Panc1 (cell line): ENCODE measurements around the gene PIGH. TPM values are rescaled to one million over a fixed set of nuclear protein-coding genes. Genes with fewer than 3 reads are reported as not detected.

Experiments
- ATAC-seq: fragments of 200-7000 bp; cut with Tn5 transposase; 2 replicates; pipeline ENCODE4 v1.9.1; 2020; ENCODE audit warnings: mild to moderate bottlenecking, moderate library complexity
- BruUV-seq: library from RNA; stranded (reverse); fragments of 400-500 nt; replicated peaks from 2 replicates; lab custom pipeline; 2021; lab: Mats Ljungman, UMichigan
- CTCF ChIA-PET: fragments of 300-600 bp; sonication (Branson Sonifier 250); formaldehyde crosslinking; loops from one replicate; lab custom pipeline; 2022; ENCODE audit warnings: antibody characterized with exemption; lab: Charles Lee
- POLR2A ChIA-PET: fragments of 300-600 bp; sonication (Branson Sonifier 250); formaldehyde crosslinking; loops from one replicate; lab custom pipeline; 2022; ENCODE audit warnings: antibody characterized with exemption; lab: Charles Lee
- DNase-seq: peaks from one replicate; pipeline ENCODE4 v3.0.0-alpha.2; 2010; ENCODE audit warnings: low read depth, low spot score
- H3K27ac ChIP-seq: 2 replicates; pipeline ENCODE4 v1.5.1; 2011; ENCODE audit warnings: mild to moderate bottlenecking, low read length, inconsistent platforms
- H3K27me3 ChIP-seq: fragments of 200-500 bp; sonication (Bioruptor generic); 2 replicates; pipeline ENCODE4 v1.6.0; 2014; ENCODE audit warnings: low read length, inconsistent platforms; ENCODE audit not compliant: control insufficient read depth, insufficient read depth
- H3K36me3 ChIP-seq: fragments of 200-500 bp; sonication (Bioruptor generic); 2 replicates; pipeline ENCODE4 v1.5.1; 2014; ENCODE audit warnings: inconsistent platforms, mild to moderate bottlenecking, low read length, moderate library complexity; ENCODE audit not compliant: control insufficient read depth, insufficient read depth
- H3K4me1 ChIP-seq: 2 replicates; pipeline ENCODE4 v1.5.1; 2011; ENCODE audit warnings: inconsistent platforms, mild to moderate bottlenecking, low read length, moderate library complexity; ENCODE audit not compliant: control insufficient read depth, insufficient read depth
- H3K4me3 ChIP-seq, 2 experiments: 2 replicates each; pipeline ENCODE4 v1.5.1; 2011 to 2012; ENCODE audit warnings: low read depth in 2 of 2, low read length in 2 of 2, mild to moderate bottlenecking in 2 of 2, inconsistent platforms in 1 of 2, moderate library complexity in 1 of 2
- H3K9me3 ChIP-seq: fragments of 200-500 bp; sonication (Bioruptor generic); 2 replicates; pipeline ENCODE4 v1.5.1; 2014; ENCODE audit warnings: low read depth, mild to moderate bottlenecking, inconsistent platforms, low read length, moderate library complexity; ENCODE audit not compliant: control insufficient read depth, insufficient read depth
- POLR2AphosphoS5 ChIP-seq: IDR thresholded peaks from 2 replicates; pipeline ENCODE4 v1.6.1; 2012; ENCODE audit warnings: mild to moderate bottlenecking, low read depth, low read length, moderate library complexity
- SIN3A ChIP-seq: IDR thresholded peaks from 2 replicates; pipeline ENCODE4 v1.6.1; 2012; ENCODE audit warnings: low read depth, mild to moderate bottlenecking, low read length, moderate library complexity, borderline replicate concordance; ENCODE audit not compliant: insufficient read depth
- TCF7L2 ChIP-seq: IDR thresholded peaks from 2 replicates; pipeline ENCODE4 v1.6.1; 2011; ENCODE audit warnings: mild to moderate bottlenecking, low read depth, low read length, inconsistent platforms
- in situ Hi-C: cut with HindIII; loops from 2 replicates; pipeline ENCODE4 v1.10.0; 2016; ENCODE audit warnings: low sequenced_read_pairs, low pct_unique_long_range_greater_than_20kb
- intact Hi-C: fragments of 100-400 bp; cut with micrococcal nuclease; formaldehyde crosslinking; loops from one replicate; pipeline ENCODE4 v1.10.0; 2022; ENCODE audit not compliant: unreplicated experiment
- total RNA-seq: library from RNA; stranded (reverse); gene quantifications from one replicate; pipeline ENCODE4 v1.2.1, GENCODE V29; 2021; ENCODE audit not compliant: unreplicated experiment
- TF ChIP-seq, protein P1 (sequence below), 2 experiments: IDR thresholded peaks; 2 replicates each; pipeline ENCODE4 v1.6.1; 2011 to 2012; ENCODE audit warnings: low read depth in 2 of 2, control low read depth in 1 of 2, low read length in 1 of 2, mild to moderate bottlenecking in 1 of 2, moderate library complexity in 1 of 2; ENCODE audit not compliant: insufficient read depth in 1 of 2
- TF ChIP-seq, protein P2 (sequence below): fragments of 450-650 bp; IDR thresholded peaks from 2 replicates; pipeline ENCODE4 v1.5.1; 2017; ENCODE audit warnings: mild to moderate bottlenecking

The PIGH gene
- total RNA-seq, 1 experiment from 2014 or later = 13.3 TPM

DNA sequence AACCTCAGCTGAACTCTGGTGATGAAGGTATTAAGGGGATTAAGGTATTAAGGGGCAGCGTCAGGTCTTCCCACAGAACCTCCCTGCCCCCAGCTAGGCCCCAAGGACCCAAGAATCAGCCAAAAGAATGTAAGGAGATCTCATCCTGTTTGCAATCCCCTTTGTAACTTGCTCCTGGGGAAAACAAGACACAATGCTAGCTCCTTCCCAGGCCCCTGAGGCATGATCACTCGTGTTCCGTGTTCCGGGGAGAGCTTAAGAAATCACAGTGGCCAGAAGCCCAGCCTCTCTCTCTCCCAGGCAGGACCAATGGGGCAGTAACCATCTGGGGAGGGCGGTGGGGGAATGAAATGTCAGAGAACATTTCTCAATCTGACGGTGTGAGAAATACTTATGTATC is 33.2 kb downstream of the PIGH start:
- ATAC-seq = no peak
- no peaks in the 10 kb centered on the region for H3K9me3 ChIP-seq
- CTCF ChIA-PET = interaction anchor here (0.9 kb wide), 1 partner anchor 40 kb away, joined by 3 read pairs; no protein-coding TSS in a partner anchor
- DNase-seq = no peak
- in situ Hi-C loops = no loop called here
- POLR2A ChIA-PET = no interaction called here
- intact Hi-C loops = no loop called here
- H3K27ac ChIP-seq = no peak overlapping the region
- BruUV-seq = no TSS peak
- no peaks in the 10 kb centered on the region for H3K27me3 ChIP-seq
- TF ChIP-seq, protein P1, sequence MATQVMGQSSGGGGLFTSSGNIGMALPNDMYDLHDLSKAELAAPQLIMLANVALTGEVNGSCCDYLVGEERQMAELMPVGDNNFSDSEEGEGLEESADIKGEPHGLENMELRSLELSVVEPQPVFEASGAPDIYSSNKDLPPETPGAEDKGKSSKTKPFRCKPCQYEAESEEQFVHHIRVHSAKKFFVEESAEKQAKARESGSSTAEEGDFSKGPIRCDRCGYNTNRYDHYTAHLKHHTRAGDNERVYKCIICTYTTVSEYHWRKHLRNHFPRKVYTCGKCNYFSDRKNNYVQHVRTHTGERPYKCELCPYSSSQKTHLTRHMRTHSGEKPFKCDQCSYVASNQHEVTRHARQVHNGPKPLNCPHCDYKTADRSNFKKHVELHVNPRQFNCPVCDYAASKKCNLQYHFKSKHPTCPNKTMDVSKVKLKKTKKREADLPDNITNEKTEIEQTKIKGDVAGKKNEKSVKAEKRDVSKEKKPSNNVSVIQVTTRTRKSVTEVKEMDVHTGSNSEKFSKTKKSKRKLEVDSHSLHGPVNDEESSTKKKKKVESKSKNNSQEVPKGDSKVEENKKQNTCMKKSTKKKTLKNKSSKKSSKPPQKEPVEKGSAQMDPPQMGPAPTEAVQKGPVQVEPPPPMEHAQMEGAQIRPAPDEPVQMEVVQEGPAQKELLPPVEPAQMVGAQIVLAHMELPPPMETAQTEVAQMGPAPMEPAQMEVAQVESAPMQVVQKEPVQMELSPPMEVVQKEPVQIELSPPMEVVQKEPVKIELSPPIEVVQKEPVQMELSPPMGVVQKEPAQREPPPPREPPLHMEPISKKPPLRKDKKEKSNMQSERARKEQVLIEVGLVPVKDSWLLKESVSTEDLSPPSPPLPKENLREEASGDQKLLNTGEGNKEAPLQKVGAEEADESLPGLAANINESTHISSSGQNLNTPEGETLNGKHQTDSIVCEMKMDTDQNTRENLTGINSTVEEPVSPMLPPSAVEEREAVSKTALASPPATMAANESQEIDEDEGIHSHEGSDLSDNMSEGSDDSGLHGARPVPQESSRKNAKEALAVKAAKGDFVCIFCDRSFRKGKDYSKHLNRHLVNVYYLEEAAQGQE (IDR thresholded peaks at IDR 0.05; ENCODE audit: insufficient read depth in 1 of 2, low read depth in 2 of 2, low read length in 1 of 2) = no peak
- no peaks in the 10 kb centered on the region for H3K36me3 ChIP-seq
- H3K4me3 ChIP-seq = no peak overlapping the region
- H3K4me1 ChIP-seq = no peaks in the 10 kb centered on the region

DNA sequence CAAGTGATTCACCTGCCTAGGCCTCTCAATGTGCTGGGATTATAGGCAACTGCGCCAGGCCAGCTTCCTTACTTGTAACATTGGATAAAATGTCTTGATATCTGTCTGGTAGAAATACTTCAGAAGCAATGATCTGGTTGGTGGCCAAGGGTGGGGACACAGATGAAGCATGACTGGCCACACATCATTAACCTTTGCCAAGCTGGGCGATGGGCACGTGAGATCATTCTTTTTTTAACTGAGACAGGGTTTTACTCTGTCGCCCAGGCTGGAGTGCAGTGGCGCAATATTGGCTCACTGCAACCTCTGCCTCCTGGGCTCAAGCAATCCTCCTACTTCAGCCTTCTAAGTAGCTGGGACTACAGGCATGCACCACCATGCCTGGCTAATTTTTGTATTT is 35.8 kb downstream of the PIGH start:
- CTCF ChIA-PET = interaction anchor here (0.7 kb wide), 1 partner anchor 43 kb away, joined by 5 read pairs; no protein-coding TSS in a partner anchor
- no peaks in the 10 kb centered on the region for H3K27me3 ChIP-seq
- DNase-seq = no peak
- no peaks in the 10 kb centered on the region for H3K36me3 ChIP-seq
- H3K4me1 ChIP-seq = no peaks in the 10 kb centered on the region
- intact Hi-C loops (no loop called here), in situ Hi-C loops (no loop called here)
- no peak for TF ChIP-seq SIN3A
- TF ChIP-seq TCF7L2 = no peak
- TF ChIP-seq, protein P2, sequence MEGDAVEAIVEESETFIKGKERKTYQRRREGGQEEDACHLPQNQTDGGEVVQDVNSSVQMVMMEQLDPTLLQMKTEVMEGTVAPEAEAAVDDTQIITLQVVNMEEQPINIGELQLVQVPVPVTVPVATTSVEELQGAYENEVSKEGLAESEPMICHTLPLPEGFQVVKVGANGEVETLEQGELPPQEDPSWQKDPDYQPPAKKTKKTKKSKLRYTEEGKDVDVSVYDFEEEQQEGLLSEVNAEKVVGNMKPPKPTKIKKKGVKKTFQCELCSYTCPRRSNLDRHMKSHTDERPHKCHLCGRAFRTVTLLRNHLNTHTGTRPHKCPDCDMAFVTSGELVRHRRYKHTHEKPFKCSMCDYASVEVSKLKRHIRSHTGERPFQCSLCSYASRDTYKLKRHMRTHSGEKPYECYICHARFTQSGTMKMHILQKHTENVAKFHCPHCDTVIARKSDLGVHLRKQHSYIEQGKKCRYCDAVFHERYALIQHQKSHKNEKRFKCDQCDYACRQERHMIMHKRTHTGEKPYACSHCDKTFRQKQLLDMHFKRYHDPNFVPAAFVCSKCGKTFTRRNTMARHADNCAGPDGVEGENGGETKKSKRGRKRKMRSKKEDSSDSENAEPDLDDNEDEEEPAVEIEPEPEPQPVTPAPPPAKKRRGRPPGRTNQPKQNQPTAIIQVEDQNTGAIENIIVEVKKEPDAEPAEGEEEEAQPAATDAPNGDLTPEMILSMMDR = no peak
- TF ChIP-seq POLR2AphosphoS5 = no peak
- TF ChIP-seq, protein P1 (IDR thresholded peaks at IDR 0.05; ENCODE audit: insufficient read depth in 1 of 2, low read depth in 2 of 2, low read length in 1 of 2) = no peak
- no peaks in the 10 kb centered on the region for H3K9me3 ChIP-seq
- ATAC-seq = no peak
- no peak overlapping the region for H3K27ac ChIP-seq
- POLR2A ChIA-PET = no interaction called here
- no TSS peak for BruUV-seq
- H3K4me3 ChIP-seq = no peak overlapping the region
